ENCODE results near the gene FSTL5. TPM values are rescaled to one million over a fixed set of nuclear protein-coding genes. Genes with fewer than 3 reads are reported as not detected.

Gene FSTL5
- total RNA-seq, 4 donors from 2014 or later = 4.8 to 13.5 (median 7.1) TPM

GRCh38 chr4:161555689-161556660 lies 607.8 kb downstream of the FSTL5 start:
- H3K27me3 ChIP-seq = no peaks in the 10 kb centered on the region
- WGBS, 2 donors = 81 to 84% methylated on average over 5 of the region's 5 CpGs
- TF ChIP-seq CTCF (IDR thresholded peaks at IDR 0.05) = no peak
- no peak for TF ChIP-seq POLR2A (IDR thresholded peaks at IDR 0.05)
- no peak for TF ChIP-seq EP300 (IDR thresholded peaks at IDR 0.05)
- no peaks in the 10 kb centered on the region for H3K36me3 ChIP-seq
- no peak overlapping the region for H3K27ac ChIP-seq
- no peak overlapping the region for H3K4me3 ChIP-seq
- H3K4me1 ChIP-seq = peaks cover 0 to 9% (median 0%) of the 10 kb centered on the region in 4 donors
- no peak for DNase-seq (ENCODE audit: low spot score in 2 of 2)
- peaks cover 0 to 2% (median 0%) of the 10 kb centered on the region in 4 donors for H3K9me3 ChIP-seq

- Histone ChIP-seq H3K9me3 (peaks cover 0 to 2% (median 0%) of the 10 kb centered on the region in 4 donors), H3K27ac (no peak overlapping the region), H3K4me3 (no peak overlapping the region), H3K4me1 (peaks cover 0 to 9% (median 0%) of the 10 kb centered on the region in 4 donors), H3K36me3 (no peaks in the 10 kb centered on the region), H3K27me3 (no peaks in the 10 kb centered on the region)
- TF ChIP-seq EP300 (IDR thresholded peaks at IDR 0.05) = no peak
- TF ChIP-seq POLR2A (IDR thresholded peaks at IDR 0.05) = no peak
- no peak for TF ChIP-seq CTCF (IDR thresholded peaks at IDR 0.05)
- WGBS, 2 donors = 18 to 26% methylated on average over 5 of the region's 5 CpGs
- no peak for DNase-seq (ENCODE audit: low spot score in 2 of 2)
Measured at GRCh38 chr4:161554372-161554990, 609.3 kb downstream of the FSTL5 start.

- DNase-seq (ENCODE audit: low spot score in 2 of 2) = no peak
- no peak for TF ChIP-seq CTCF (IDR thresholded peaks at IDR 0.05)
- TF ChIP-seq EP300 (IDR thresholded peaks at IDR 0.05) = no peak
- TF ChIP-seq POLR2A (IDR thresholded peaks at IDR 0.05) = no peak
- Histone ChIP-seq H3K36me3 (no peaks in the 10 kb centered on the region), H3K27ac (no peak overlapping the region), H3K4me3 (no peak overlapping the region), H3K9me3 (peaks cover 0 to 2% (median 0%) of the 10 kb centered on the region in 4 donors), H3K4me1 (no peaks in the 10 kb centered on the region), H3K27me3 (no peaks in the 10 kb centered on the region)
- 65 to 75% methylated on average over 5 of the region's 5 CpGs for WGBS, 2 donors
Measured at GRCh38 chr4:161546902-161547301, 616.9 kb downstream of the FSTL5 start.

GRCh38 chr4:161540265-161540664 lies 623.5 kb downstream of the FSTL5 start:
- H3K9me3 ChIP-seq = no peaks in the 10 kb centered on the region
- no peaks in the 10 kb centered on the region for H3K27me3 ChIP-seq
- TF ChIP-seq CTCF (IDR thresholded peaks at IDR 0.05) (no peak), EP300 (IDR thresholded peaks at IDR 0.05) (no peak), POLR2A (IDR thresholded peaks at IDR 0.05) (no peak)
- H3K36me3 ChIP-seq = peaks cover 0 to 5% (median 0%) of the 10 kb centered on the region in 3 donors
- no peak for DNase-seq (ENCODE audit: low spot score in 2 of 2)
- WGBS, 2 donors = 87 to 88% methylated on average over 1 of the region's 1 CpG
- no peak overlapping the region for H3K4me3 ChIP-seq
- no peak overlapping the region for H3K27ac ChIP-seq
- H3K4me1 ChIP-seq = no peaks in the 10 kb centered on the region

- no peaks in the 10 kb centered on the region for H3K9me3 ChIP-seq
- no peak overlapping the region for H3K4me3 ChIP-seq
- no peak for TF ChIP-seq POLR2A (IDR thresholded peaks at IDR 0.05)
- TF ChIP-seq CTCF (IDR thresholded peaks at IDR 0.05) = no peak
- no peak for TF ChIP-seq EP300 (IDR thresholded peaks at IDR 0.05)
- no peaks in the 10 kb centered on the region for H3K4me1 ChIP-seq
- peaks cover 0 to 5% (median 0%) of the 10 kb centered on the region in 3 donors for H3K36me3 ChIP-seq
- no peaks in the 10 kb centered on the region for H3K27me3 ChIP-seq
- H3K27ac ChIP-seq = no peak overlapping the region
- WGBS, 2 donors = 88 to 92% methylated on average over 4 of the region's 4 CpGs
- DNase-seq (ENCODE audit: low spot score in 2 of 2) = no peak
Measured at GRCh38 chr4:161538941-161539340, 624.9 kb downstream of the FSTL5 start.
